HepG2 (cell line): ENCODE results near the gene FAHD1.

Experiments
- ZNF780A ChIP-seq: sonication (generic); formaldehyde crosslinking; IDR thresholded peaks from 2 replicates; pipeline ENCODE4 v1.8.0; 2022; ENCODE audit warnings: mild to moderate bottlenecking, missing genetic modification reagents, moderate library complexity
- TF ChIP-seq, protein P1 (sequence below): sonication (generic); formaldehyde crosslinking; IDR thresholded peaks from 2 replicates; pipeline ENCODE4 v1.4.0; 2020; ENCODE audit warnings: mild to moderate bottlenecking, missing genetic modification reagents

DNA sequence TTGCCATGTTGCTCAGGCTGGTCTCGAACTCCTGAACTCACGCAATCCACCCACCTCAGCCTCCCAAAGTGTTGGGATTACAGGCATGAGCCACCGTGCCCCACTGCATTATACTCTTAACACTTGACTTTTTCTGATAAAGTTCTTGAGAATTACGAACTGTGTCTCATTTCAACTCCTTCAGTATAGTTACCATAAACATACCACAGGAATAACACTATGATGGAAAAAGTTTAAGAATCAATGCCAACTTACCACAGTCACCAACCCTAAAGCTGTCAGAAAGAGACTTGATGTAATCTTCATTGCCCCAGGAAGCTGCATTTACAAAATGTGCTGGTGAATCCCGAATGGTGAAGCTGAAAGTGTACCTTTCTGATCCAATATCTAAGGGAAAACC lies 34.7 kb downstream of the FAHD1 start:
- no peak for TF ChIP-seq ZNF780A (CRISPR knock-in tag)
- TF ChIP-seq, protein P1, sequence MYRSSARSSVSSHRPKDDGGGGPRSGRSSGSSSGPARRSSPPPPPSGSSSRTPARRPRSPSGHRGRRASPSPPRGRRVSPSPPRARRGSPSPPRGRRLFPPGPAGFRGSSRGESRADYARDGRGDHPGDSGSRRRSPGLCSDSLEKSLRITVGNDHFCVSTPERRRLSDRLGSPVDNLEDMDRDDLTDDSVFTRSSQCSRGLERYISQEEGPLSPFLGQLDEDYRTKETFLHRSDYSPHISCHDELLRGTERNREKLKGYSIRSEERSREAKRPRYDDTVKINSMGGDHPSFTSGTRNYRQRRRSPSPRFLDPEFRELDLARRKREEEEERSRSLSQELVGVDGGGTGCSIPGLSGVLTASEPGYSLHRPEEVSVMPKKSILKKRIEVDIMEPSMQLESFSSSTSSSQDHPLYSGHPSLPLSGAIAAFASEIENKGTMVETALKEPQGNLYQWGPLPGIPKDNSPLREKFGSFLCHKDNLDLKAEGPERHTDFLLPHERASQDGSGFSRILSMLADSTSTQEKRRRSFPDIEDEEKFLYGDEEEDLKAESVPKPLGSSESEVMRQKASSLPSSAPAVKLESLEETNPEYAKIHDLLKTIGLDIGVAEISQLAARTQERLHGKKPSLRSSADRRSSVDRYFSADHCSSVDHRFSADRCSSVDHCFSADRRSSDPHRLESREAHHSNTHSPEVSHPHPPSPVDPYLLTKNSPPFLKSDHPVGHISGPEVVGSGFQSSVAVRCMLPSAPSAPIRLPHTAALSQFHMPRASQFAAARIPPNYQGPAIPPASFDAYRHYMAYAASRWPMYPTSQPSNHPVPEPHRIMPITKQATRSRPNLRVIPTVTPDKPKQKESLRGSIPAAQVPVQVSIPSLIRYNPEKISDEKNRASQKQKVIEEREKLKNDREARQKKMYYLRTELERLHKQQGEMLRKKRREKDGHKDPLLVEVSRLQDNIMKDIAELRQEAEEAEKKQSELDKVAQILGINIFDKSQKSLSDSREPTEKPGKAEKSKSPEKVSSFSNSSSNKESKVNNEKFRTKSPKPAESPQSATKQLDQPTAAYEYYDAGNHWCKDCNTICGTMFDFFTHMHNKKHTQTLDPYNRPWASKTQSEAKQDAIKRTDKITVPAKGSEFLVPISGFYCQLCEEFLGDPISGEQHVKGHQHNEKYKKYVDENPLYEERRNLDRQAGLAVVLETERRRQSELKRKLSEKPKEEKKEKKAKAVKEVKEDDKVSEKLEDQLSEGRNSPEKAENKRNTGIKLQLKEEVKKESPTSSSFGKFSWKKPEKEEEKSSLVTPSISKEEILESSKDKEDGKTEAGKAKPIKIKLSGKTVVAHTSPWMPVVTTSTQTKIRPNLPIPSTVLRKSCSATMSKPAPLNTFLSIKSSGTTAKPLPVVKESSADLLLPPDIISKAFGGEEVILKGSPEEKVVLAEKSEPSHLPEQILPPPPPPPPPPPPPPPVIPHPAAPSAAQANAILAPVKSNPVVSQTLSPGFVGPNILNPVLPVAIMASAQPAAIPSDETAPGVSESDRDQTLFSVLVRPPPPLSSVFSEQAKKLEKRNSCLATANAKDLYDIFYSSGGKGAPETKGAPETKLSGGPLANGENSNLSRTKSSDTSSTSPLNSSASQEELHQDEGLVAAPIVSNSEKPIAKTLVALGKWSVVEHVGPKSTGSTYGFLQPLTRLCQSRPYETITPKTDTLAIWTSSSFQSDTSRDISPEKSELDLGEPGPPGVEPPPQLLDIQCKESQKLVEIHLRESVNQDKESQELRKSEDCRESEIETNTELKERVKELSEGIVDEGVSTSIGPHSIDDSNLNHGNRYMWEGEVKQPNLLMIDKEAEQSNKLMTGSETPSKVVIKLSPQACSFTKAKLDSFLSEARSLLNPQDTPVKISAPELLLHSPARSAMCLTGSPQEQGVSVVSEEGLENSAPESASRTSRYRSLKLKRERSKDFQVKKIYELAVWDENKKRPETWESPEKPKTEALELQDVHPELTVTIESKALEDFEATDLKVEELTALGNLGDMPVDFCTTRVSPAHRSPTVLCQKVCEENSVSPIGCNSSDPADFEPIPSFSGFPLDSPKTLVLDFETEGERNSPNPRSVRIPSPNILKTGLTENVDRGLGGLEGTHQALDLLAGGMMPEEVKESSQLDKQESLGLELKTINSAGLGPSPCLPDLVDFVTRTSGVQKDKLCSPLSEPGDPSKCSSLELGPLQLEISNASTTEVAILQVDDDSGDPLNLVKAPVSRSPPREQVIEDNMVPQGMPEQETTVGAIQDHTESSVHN = no peak
